Natural killer cell (primary cell): ENCODE results near the gene AGPAT2. TPM values are rescaled to one million over a fixed set of nuclear protein-coding genes. Genes with fewer than 3 reads are reported as not detected.

Source experiments
- ATAC-seq, 3 donors: fragments of 150-1000 bp in 2 of 3; fragments of 200-7000 bp in 1 of 3; cut with Tn5 transposase; 1 replicate in 1 of 3; 2 replicates in 2 of 3; pipeline ENCODE4 v1.10.0; 2021; ENCODE audit warnings: mild to moderate bottlenecking in 2 of 3, moderate library complexity in 2 of 3
- DNase-seq, 2 donors: peaks; one replicate each; pipeline versions ENCODE4 v3.0.0 to v3.0.0-alpha.2; 2013 to 2021; ENCODE audit warnings: mixed read lengths in 1 of 2
- H3K27ac ChIP-seq: one replicate; pipeline ENCODE4 v1.5.1; 2013; ENCODE audit warnings: mild to moderate bottlenecking, low read length
- H3K27me3 ChIP-seq: one replicate; pipeline ENCODE4 v1.6.1; 2013; ENCODE audit warnings: low read length; ENCODE audit not compliant: control insufficient read depth, insufficient read depth
- H3K36me3 ChIP-seq: one replicate; pipeline ENCODE4 v1.6.1; 2013; ENCODE audit warnings: low read length; ENCODE audit not compliant: control insufficient read depth, insufficient read depth
- H3K4me1 ChIP-seq: one replicate; pipeline ENCODE4 v1.6.1; 2013; ENCODE audit warnings: low read length; ENCODE audit not compliant: control insufficient read depth, insufficient read depth
- H3K4me3 ChIP-seq: one replicate; pipeline ENCODE4 v1.5.1; 2013; ENCODE audit warnings: low read length
- H3K9me3 ChIP-seq: one replicate; pipeline ENCODE4 v1.6.1; 2013; ENCODE audit warnings: low read length; ENCODE audit not compliant: control insufficient read depth, insufficient read depth
- H3K27ac Mint-ChIP-seq, 2 donors: one replicate each; pipeline ENCODE4 v1.8.0; 2022; ENCODE audit warnings: mild to moderate bottlenecking in 2 of 2, mixed read lengths in 2 of 2, moderate library complexity in 1 of 2
- H3K27me3 Mint-ChIP-seq, 2 donors: one replicate each; pipeline ENCODE4 v1.8.0; 2022; ENCODE audit warnings: low read depth in 2 of 2, mixed read lengths in 2 of 2
- H3K36me3 Mint-ChIP-seq: one replicate; pipeline ENCODE4 v1.8.0; 2022; ENCODE audit warnings: mixed read lengths
- H3K4me1 Mint-ChIP-seq, 2 donors: one replicate each; pipeline ENCODE4 v1.8.0; 2022; ENCODE audit warnings: mixed read lengths in 2 of 2
- H3K4me3 Mint-ChIP-seq: one replicate; pipeline ENCODE4 v1.8.0; 2022; ENCODE audit warnings: mild to moderate bottlenecking, moderate library complexity, mixed read lengths
- H3K9me3 Mint-ChIP-seq, 2 donors: one replicate each; pipeline ENCODE4 v1.8.0; 2022; ENCODE audit warnings: mixed read lengths in 2 of 2
- WGBS: methylation state at CpG from one replicate; pipeline ENCODE4 v1.1.7; 2013; ENCODE audit warnings: missing lambda C conversion rate; ENCODE audit not compliant: insufficient coverage; 5-methylcytosine and 5-hydroxymethylcytosine counted together
- intact Hi-C: fragments of 100-400 bp; cut with micrococcal nuclease; formaldehyde crosslinking; loops from one replicate; pipeline ENCODE4 v1.14.2; 2022
- total RNA-seq, 4 donors: library from RNA; stranded (reverse); fragments of 120-200 nt in 1 of 4; gene quantifications; one replicate each; pipeline versions ENCODE4 v1.2.3 to v1.2.4, GENCODE V29; 2013 to 2022
- TF ChIP-seq, protein P1 (sequence below): fragments of 200-600 bp; IDR thresholded peaks from one replicate; pipeline ENCODE4 v1.8.0; 2022; ENCODE audit warnings: antibody characterized with exemption

AGPAT2 gene
- total RNA-seq, 3 donors from 2014 or later (not counting 1 experiment from before 2014, with no cell fraction given) = 10.3 to 19.4 (median 12.0) TPM

DNA sequence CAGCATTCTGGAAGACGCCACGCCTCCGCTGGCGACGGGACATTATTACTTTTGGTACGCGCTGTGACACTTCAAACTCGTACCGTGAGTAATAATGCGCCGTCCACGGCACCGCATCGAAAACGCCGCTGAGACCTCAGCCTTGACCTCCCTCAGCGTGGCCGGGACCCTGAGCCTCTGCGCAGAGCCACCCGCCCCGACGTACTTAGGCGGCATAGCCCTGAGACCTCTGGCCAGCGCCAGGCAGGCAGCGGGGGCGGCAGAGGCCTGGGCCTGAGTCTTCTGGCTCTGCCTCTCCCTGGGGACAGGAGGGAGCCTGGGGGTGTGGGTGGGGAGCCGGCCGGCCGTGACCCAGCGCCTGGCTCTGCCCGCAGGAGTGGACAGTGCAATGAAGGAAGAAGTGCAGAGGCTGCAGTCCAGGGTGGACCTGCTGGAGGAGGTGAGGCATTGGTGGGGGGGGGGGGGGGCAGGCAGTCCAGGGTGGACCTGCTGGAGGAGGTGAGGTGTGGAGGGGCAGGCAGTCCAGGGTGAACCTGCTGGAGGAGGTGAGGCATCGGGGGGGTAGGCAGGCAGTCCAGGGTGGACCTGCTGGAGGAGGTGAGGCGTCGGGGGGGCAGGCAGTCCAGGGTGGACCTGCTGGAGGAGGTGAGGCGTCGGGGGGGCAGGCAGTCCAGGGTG, 16.5 kb downstream of the AGPAT2 start:
- no peaks in the 10 kb centered on the region for H3K9me3 ChIP-seq
- TF ChIP-seq, protein P1, sequence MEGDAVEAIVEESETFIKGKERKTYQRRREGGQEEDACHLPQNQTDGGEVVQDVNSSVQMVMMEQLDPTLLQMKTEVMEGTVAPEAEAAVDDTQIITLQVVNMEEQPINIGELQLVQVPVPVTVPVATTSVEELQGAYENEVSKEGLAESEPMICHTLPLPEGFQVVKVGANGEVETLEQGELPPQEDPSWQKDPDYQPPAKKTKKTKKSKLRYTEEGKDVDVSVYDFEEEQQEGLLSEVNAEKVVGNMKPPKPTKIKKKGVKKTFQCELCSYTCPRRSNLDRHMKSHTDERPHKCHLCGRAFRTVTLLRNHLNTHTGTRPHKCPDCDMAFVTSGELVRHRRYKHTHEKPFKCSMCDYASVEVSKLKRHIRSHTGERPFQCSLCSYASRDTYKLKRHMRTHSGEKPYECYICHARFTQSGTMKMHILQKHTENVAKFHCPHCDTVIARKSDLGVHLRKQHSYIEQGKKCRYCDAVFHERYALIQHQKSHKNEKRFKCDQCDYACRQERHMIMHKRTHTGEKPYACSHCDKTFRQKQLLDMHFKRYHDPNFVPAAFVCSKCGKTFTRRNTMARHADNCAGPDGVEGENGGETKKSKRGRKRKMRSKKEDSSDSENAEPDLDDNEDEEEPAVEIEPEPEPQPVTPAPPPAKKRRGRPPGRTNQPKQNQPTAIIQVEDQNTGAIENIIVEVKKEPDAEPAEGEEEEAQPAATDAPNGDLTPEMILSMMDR = no peak
- H3K27ac ChIP-seq = no peak overlapping the region
- H3K4me3 ChIP-seq = no peak overlapping the region
- H3K4me1 ChIP-seq = peaks cover 4% of the 10 kb centered on the region
- peaks cover 0 to 6% of the 10 kb centered on the region in 2 donors for H3K4me1 Mint-ChIP-seq
- no peaks in the 10 kb centered on the region for H3K9me3 Mint-ChIP-seq
- no peak overlapping the region for H3K4me3 Mint-ChIP-seq
- no peak overlapping the region for H3K27ac Mint-ChIP-seq
- ATAC-seq (no peak), DNase-seq (no peak)
- WGBS = 86% methylated on average over 36 of the region's 36 CpGs
- H3K36me3 ChIP-seq = no peaks in the 10 kb centered on the region
- intact Hi-C loops = no loop called here
- H3K27me3 Mint-ChIP-seq = peaks cover 0 to 3% of the 10 kb centered on the region in 2 donors
- H3K36me3 Mint-ChIP-seq = no peaks in the 10 kb centered on the region
- H3K27me3 ChIP-seq = peaks cover 7% of the 10 kb centered on the region

GRCh38 chr9:136669791-136670464, 17.3 kb downstream of the AGPAT2 start:
- TF ChIP-seq, protein P1 = no peak
- no peaks in the 10 kb centered on the region for H3K36me3 Mint-ChIP-seq
- ATAC-seq (no peak), DNase-seq (no peak)
- no peak overlapping the region for H3K27ac Mint-ChIP-seq
- Histone ChIP-seq H3K27ac (no peak overlapping the region), H3K9me3 (no peaks in the 10 kb centered on the region), H3K4me3 (no peak overlapping the region), H3K36me3 (no peaks in the 10 kb centered on the region), H3K27me3 (peaks cover 10% of the 10 kb centered on the region), H3K4me1 (peaks cover 9% of the 10 kb centered on the region)
- intact Hi-C loops = no loop called here
- no peaks in the 10 kb centered on the region for H3K9me3 Mint-ChIP-seq
- no peak overlapping the region for H3K4me3 Mint-ChIP-seq
- peaks cover 0 to 9% of the 10 kb centered on the region in 2 donors for H3K4me1 Mint-ChIP-seq
- H3K27me3 Mint-ChIP-seq = peaks cover 0 to 5% of the 10 kb centered on the region in 2 donors
- WGBS = 64% methylated on average over 23 of the region's 23 CpGs

- Histone ChIP-seq H3K9me3 (no peaks in the 10 kb centered on the region), H3K4me1 (peaks cover 12% of the 10 kb centered on the region), H3K4me3 (no peak overlapping the region), H3K27me3 (peaks cover 18% of the 10 kb centered on the region), H3K27ac (no peak overlapping the region), H3K36me3 (no peaks in the 10 kb centered on the region)
- no peaks in the 10 kb centered on the region for H3K9me3 Mint-ChIP-seq
- H3K4me3 Mint-ChIP-seq = no peak overlapping the region
- H3K4me1 Mint-ChIP-seq = peaks cover 0 to 13% of the 10 kb centered on the region in 2 donors
- H3K27ac Mint-ChIP-seq = no peak overlapping the region
- DNase-seq = no peak
- 86% methylated on average over 23 of the region's 23 CpGs for WGBS
- intact Hi-C loops = no loop called here
- no peak for ATAC-seq
- TF ChIP-seq, protein P1 = no peak
- no peaks in the 10 kb centered on the region for H3K36me3 Mint-ChIP-seq
- H3K27me3 Mint-ChIP-seq = peaks cover 0 to 5% of the 10 kb centered on the region in 2 donors
Measured at GRCh38 chr9:136668983-136669790, 18.1 kb downstream of the AGPAT2 start.
